Coronary artery (tissue), 2 donors: ENCODE results near the gene ZC3H18.

Experiments
- DNase-seq: peaks from one replicate; pipeline ENCODE4 v3.0.0-alpha.2; 2017; ENCODE audit warnings: low spot score
- H3K27ac ChIP-seq, 2 donors: fragments of 200-600 bp; sonication (generic); one replicate each; pipeline ENCODE4 v1.5.1; 2016 to 2019
- H3K4me3 ChIP-seq: fragments of 200-600 bp; sonication (generic); 2 replicates; pipeline ENCODE4 v1.5.1; 2016; ENCODE audit warnings: mild to moderate bottlenecking, moderate library complexity
- TF ChIP-seq, protein P1 (sequence below): fragments of 200-600 bp; sonication (generic); IDR thresholded peaks from one replicate; pipeline ENCODE4 v1.5.1; 2019; ENCODE audit warnings: antibody characterized with exemption

ZC3H18 gene

GRCh38 chr16:88597856-88598491 is 27.8 kb downstream of the ZC3H18 start:
- TF ChIP-seq, protein P1, sequence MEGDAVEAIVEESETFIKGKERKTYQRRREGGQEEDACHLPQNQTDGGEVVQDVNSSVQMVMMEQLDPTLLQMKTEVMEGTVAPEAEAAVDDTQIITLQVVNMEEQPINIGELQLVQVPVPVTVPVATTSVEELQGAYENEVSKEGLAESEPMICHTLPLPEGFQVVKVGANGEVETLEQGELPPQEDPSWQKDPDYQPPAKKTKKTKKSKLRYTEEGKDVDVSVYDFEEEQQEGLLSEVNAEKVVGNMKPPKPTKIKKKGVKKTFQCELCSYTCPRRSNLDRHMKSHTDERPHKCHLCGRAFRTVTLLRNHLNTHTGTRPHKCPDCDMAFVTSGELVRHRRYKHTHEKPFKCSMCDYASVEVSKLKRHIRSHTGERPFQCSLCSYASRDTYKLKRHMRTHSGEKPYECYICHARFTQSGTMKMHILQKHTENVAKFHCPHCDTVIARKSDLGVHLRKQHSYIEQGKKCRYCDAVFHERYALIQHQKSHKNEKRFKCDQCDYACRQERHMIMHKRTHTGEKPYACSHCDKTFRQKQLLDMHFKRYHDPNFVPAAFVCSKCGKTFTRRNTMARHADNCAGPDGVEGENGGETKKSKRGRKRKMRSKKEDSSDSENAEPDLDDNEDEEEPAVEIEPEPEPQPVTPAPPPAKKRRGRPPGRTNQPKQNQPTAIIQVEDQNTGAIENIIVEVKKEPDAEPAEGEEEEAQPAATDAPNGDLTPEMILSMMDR = no peak
- no peak for DNase-seq
- peak overlapping the region in 1 of 2 donors; percentile 83 for H3K27ac ChIP-seq
- no peak overlapping the region for H3K4me3 ChIP-seq

GRCh38 chr16:88599092-88599733 is 29.0 kb downstream of the ZC3H18 start:
- DNase-seq = no peak
- TF ChIP-seq, protein P1 = no peak
- no peak overlapping the region for H3K4me3 ChIP-seq
- peak overlapping the region in 1 of 2 donors; percentile 83 for H3K27ac ChIP-seq

GRCh38 chr16:88599825-88600538 is 29.8 kb downstream of the ZC3H18 start:
- peak overlapping the region in 1 of 2 donors; percentile 77 for H3K27ac ChIP-seq
- TF ChIP-seq, protein P1 = no peak
- H3K4me3 ChIP-seq = no peak overlapping the region
- DNase-seq = no peak

GRCh38 chr16:88600539-88600896 is 30.3 kb downstream of the ZC3H18 start:
- H3K4me3 ChIP-seq = no peak overlapping the region
- DNase-seq = no peak
- peak overlapping the region in 1 of 2 donors; percentile 77 for H3K27ac ChIP-seq
- TF ChIP-seq, protein P1 = no peak

DNA sequence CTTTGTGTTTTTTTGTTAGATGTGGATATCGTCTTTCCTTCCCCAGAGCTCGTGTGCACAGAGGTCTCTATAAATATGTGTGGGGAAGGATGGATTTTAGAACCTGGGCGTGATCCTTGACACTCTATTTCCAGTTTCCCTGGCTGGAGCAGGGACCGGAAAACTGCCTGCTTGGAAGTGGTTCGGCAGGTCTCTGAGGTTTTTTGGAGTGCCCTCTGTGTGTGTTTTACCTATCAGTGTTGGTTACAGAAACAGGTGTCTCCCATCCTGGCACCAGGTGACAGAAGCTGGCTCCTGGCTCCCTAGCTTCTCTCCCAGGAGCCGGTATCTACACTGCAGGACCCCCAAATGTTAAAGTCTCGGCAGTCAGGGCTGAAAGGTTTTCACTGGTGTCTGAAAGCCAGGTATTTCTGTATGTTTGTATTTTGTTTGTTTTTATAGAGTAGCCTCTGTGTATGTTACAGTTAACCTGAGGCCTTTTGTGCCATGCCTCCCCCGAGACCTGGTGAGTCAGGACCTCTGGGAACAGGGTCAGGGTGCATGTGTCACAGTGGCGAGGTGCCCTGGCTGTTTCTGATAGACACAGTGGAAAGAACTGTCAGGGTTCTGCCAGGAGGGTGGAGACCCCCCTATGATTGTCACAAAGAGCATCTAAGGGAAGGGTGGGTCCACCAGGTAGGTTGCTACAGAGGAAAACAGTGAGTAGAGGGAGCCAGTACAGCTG is 31.3 kb downstream of the ZC3H18 start:
- Histone ChIP-seq H3K4me3 (no peak overlapping the region), H3K27ac (no peak overlapping the region)
- TF ChIP-seq, protein P1 = no peak
- no peak for DNase-seq

GRCh38 chr16:88602091-88602490 is 31.9 kb downstream of the ZC3H18 start:
- no peak for DNase-seq
- Histone ChIP-seq H3K4me3 (no peak overlapping the region), H3K27ac (no peak overlapping the region)
- TF ChIP-seq, protein P1 = no peak
